HCT116 (cell line): ENCODE measurements around the gene CSHL1. TPM values are rescaled to one million over a fixed set of nuclear protein-coding genes. Genes with fewer than 3 reads are reported as not detected.
"Not testable (repeated sequence)": the region's sequence is repeated elsewhere in the genome, so short reads cannot be mapped to it uniquely, and the experiment has no call there.

Source experiments
- ATAC-seq: fragments of 200-7000 bp; cut with Tn5 transposase; 2 replicates; pipeline ENCODE4 v1.9.1; 2020; ENCODE audit warnings: mild to moderate bottlenecking, moderate library complexity
- BruUV-seq: library from RNA; stranded (reverse); fragments of 400-500 nt; replicated peaks from 2 replicates; lab custom pipeline; 2021; lab: Mats Ljungman, UMichigan
- CTCF ChIA-PET: fragments of 300-600 bp; sonication (Branson Sonifier 250); formaldehyde crosslinking; loops from one replicate; lab custom pipeline; 2021; ENCODE audit warnings: antibody characterized with exemption; lab: Charles Lee
- POLR2A ChIA-PET: fragments of 300-600, 350-600 bp; sonication (Branson Sonifier 250); formaldehyde crosslinking; loops from one replicate; lab custom pipeline; 2021; ENCODE audit warnings: antibody characterized with exemption; lab: Charles Lee
- RAD21 ChIA-PET, 2 experiments: fragments of 300-600 bp; sonication (Branson Sonifier 250); formaldehyde crosslinking; loops; one replicate each; lab custom pipeline; 2023; ENCODE audit warnings: low total read pairs in 2 of 2; ENCODE audit not compliant: uncharacterized antibody in 2 of 2, unreplicated experiment in 2 of 2, low non-redundant PET in 1 of 2; lab: Charles Lee
- DNase-seq: peaks from one replicate; pipeline ENCODE4 v3.0.0-alpha.2; 2010; ENCODE audit warnings: low read depth, low spot score
- H2AFZ ChIP-seq: fragments of 200-600 bp; shearing (Covaris generic), sonication (generic); 2 replicates; pipeline ENCODE4 v1.6.1; 2017; ENCODE audit warnings: low read depth, mixed run types, mixed read lengths, antibody characterized with exemption, low read length; ENCODE audit not compliant: poor library complexity, severe bottlenecking
- H3K27ac ChIP-seq: 2 replicates; pipeline ENCODE4 v1.5.1; 2012; ENCODE audit warnings: low read depth, low read length
- H3K27me3 ChIP-seq: fragments of 200-600 bp; sonication (generic); 2 replicates; pipeline ENCODE4 v1.6.1; 2016; ENCODE audit warnings: mixed run types, low read length, mixed read lengths; ENCODE audit not compliant: insufficient read depth
- H3K36me3 ChIP-seq, 2 experiments: fragments of 200-500 bp in 1 of 2; fragments of 200-600 bp in 1 of 2; sonication (Bioruptor generic) in 1 of 2; sonication (generic) in 1 of 2; 2 replicates each; pipeline versions ENCODE4 v1.5.1 to v1.6.1; 2014 to 2016; ENCODE audit warnings: low read length in 2 of 2, inconsistent platforms in 1 of 2, mixed read lengths in 1 of 2, mixed run types in 1 of 2; ENCODE audit not compliant: insufficient read depth in 2 of 2, control insufficient read depth in 1 of 2
- H3K4me1 ChIP-seq, 2 experiments: fragments of 200-600 bp in 1 of 2; sonication (generic) in 1 of 2; 2 replicates each; pipeline versions ENCODE4 v1.5.1 to v1.6.1; 2012 to 2017; ENCODE audit warnings: low read length in 2 of 2, inconsistent platforms in 1 of 2, mild to moderate bottlenecking in 1 of 2, mixed read lengths in 1 of 2, mixed run types in 1 of 2, moderate library complexity in 1 of 2; ENCODE audit not compliant: insufficient read depth in 2 of 2, control insufficient read depth in 1 of 2
- H3K4me2 ChIP-seq: fragments of 200-600 bp; sonication (generic); 2 replicates; pipeline ENCODE4 v1.6.1; 2017; ENCODE audit warnings: mixed run types, low read length, mixed read lengths
- H3K4me3 ChIP-seq, 2 experiments: fragments of 200-600 bp in 1 of 2; sonication (generic) in 1 of 2; replicated peaks in 1 of 2; 2 replicates each; pipeline ENCODE4 v1.5.1; 2011 to 2016; ENCODE audit warnings: low read length in 2 of 2, control low read depth in 1 of 2, low read depth in 1 of 2, mild to moderate bottlenecking in 1 of 2, mixed read lengths in 1 of 2, mixed run types in 1 of 2
- H3K79me2 ChIP-seq: fragments of 200-600 bp; sonication (generic); 2 replicates; pipeline ENCODE4 v1.6.1; 2017; ENCODE audit warnings: mild to moderate bottlenecking, mixed run types, low read length, moderate library complexity, mixed read lengths; ENCODE audit not compliant: insufficient read depth
- H3K9ac ChIP-seq: fragments of 200-600 bp; sonication (generic); 2 replicates; pipeline ENCODE4 v1.6.1; 2016; ENCODE audit warnings: low read length, mixed read lengths
- H3K9me2 ChIP-seq: fragments of 200-600 bp; sonication (generic), shearing (Covaris generic); 2 replicates; pipeline ENCODE4 v1.6.1; 2017; ENCODE audit warnings: mixed run types, mild to moderate bottlenecking, moderate library complexity; ENCODE audit not compliant: insufficient read depth
- H3K9me3 ChIP-seq, 2 experiments: fragments of 200-500 bp in 1 of 2; fragments of 200-600 bp in 1 of 2; sonication (Bioruptor generic) in 1 of 2; sonication (generic) in 1 of 2; 2 replicates each; pipeline ENCODE4 v1.6.1; 2014 to 2017; ENCODE audit warnings: low read length in 2 of 2, mixed read lengths in 2 of 2, inconsistent platforms in 1 of 2, low read depth in 1 of 2, mild to moderate bottlenecking in 1 of 2, mixed run types in 1 of 2, moderate library complexity in 1 of 2; ENCODE audit not compliant: control insufficient read depth in 1 of 2, insufficient read depth in 1 of 2
- H4K20me1 ChIP-seq: fragments of 200-600 bp; sonication (generic), shearing (Covaris generic); 2 replicates; pipeline ENCODE4 v1.6.1; 2017; ENCODE audit warnings: mixed run types, mild to moderate bottlenecking, moderate library complexity; ENCODE audit not compliant: insufficient read depth
- intact Hi-C: fragments of 100-400 bp; cut with micrococcal nuclease; formaldehyde crosslinking; loops from 2 replicates; pipeline ENCODE4 v1.10.0; 2022
- total RNA-seq: library from RNA; stranded (reverse); gene quantifications from one replicate; pipeline ENCODE4 v1.2.1, GENCODE V29; 2021; ENCODE audit not compliant: unreplicated experiment

Gene CSHL1
- total RNA-seq, 1 experiment from 2014 or later: not detected

DNA sequence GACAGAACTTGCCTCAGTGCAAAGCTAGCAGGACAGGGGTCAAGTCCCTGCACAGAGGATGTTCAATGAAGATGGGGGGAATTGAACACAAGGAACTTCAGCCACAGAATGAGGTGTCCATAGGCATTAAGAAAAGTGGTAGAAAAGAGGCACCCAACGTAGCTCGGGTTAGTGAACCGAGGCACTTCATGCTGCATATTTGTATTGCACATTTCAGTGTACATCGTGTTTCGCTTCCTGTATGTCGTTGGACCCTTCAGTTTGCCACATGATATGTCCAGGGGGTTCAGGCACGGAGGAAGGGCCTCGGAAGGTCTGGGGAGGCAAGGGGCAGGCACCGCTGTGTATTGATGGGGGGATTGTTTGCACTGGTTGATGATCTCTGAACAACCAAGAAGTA is 32.6 kb downstream of the CSHL1 start:
- RAD21 ChIA-PET, H3K4me1 ChIP-seq, H3K36me3 ChIP-seq, H3K4me2 ChIP-seq, intact Hi-C loops, BruUV-seq, H3K9me3 ChIP-seq, H3K9me2 ChIP-seq, H2AFZ ChIP-seq, H3K9ac ChIP-seq, H3K4me3 ChIP-seq, H4K20me1 ChIP-seq, H3K27me3 ChIP-seq, DNase-seq, POLR2A ChIA-PET, H3K79me2 ChIP-seq, H3K27ac ChIP-seq, ATAC-seq: not testable (repeated sequence)
- CTCF ChIA-PET: interaction anchor here (1.6 to 2.3 kb wide), 2 partner anchors 11 to 13 kb away, joined by 6 to 9 read pairs; no protein-coding TSS in a partner anchor

- intact Hi-C loops, H3K9me3 ChIP-seq, BruUV-seq, H3K36me3 ChIP-seq, H3K27ac ChIP-seq, H4K20me1 ChIP-seq, H3K4me1 ChIP-seq, H3K4me2 ChIP-seq, H3K79me2 ChIP-seq, H2AFZ ChIP-seq, DNase-seq, H3K9me2 ChIP-seq, H3K27me3 ChIP-seq, H3K9ac ChIP-seq, ATAC-seq, POLR2A ChIA-PET, RAD21 ChIA-PET, H3K4me3 ChIP-seq: not testable (repeated sequence)
- CTCF ChIA-PET: interaction anchor here (0.8 kb wide), 1 partner anchor 259 kb away, joined by 4 read pairs; no protein-coding TSS in a partner anchor
Measured at GRCh38 chr17:63874693-63875092, 36.4 kb downstream of the CSHL1 start.

DNA sequence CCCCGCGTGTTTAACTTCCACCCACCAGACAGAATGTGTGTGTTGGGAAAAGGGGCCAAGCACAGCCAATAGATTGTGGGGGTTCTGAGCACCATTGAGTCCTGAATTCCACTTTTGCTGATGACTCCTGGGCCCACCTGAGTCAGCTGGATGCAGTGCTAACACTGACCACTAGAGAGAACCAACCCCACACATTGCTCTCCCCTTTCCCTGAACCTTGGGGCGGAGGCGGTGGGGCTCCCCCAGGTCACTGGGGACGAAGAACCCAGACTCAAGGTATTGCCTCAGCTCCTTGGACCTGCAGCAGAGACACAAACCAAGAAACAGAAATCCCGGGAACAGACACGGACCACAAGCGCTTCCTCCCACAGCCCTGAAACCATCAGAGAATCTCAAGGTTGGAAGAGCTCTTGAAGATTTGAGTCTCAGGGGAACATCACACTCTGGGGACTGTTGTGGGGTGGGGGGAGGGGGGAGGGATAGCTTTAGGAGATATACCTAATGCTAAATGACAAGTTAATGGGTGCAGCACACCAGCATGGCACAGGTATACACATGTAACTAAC is 36.9 kb downstream of the CSHL1 start:
- H3K9ac ChIP-seq, H3K4me2 ChIP-seq, H3K4me3 ChIP-seq, POLR2A ChIA-PET, H3K27ac ChIP-seq, H3K9me3 ChIP-seq, BruUV-seq, intact Hi-C loops, H3K9me2 ChIP-seq, H3K27me3 ChIP-seq, H4K20me1 ChIP-seq, RAD21 ChIA-PET, H3K4me1 ChIP-seq, H2AFZ ChIP-seq, H3K79me2 ChIP-seq, H3K36me3 ChIP-seq, DNase-seq: not testable (repeated sequence)
- peak; percentile 79 for ATAC-seq
- CTCF ChIA-PET: interaction anchor here (0.8 kb wide), 1 partner anchor 259 kb away, joined by 4 read pairs; no protein-coding TSS in a partner anchor

- CTCF ChIA-PET, H3K4me1 ChIP-seq, H3K4me3 ChIP-seq, BruUV-seq, POLR2A ChIA-PET, RAD21 ChIA-PET, H3K9ac ChIP-seq, H3K4me2 ChIP-seq, ATAC-seq, H3K36me3 ChIP-seq, intact Hi-C loops, H2AFZ ChIP-seq, H4K20me1 ChIP-seq, H3K9me2 ChIP-seq, H3K79me2 ChIP-seq, DNase-seq, H3K27ac ChIP-seq, H3K27me3 ChIP-seq, H3K9me3 ChIP-seq: not testable (repeated sequence)
Measured at GRCh38 chr17:63873577-63873976, 37.5 kb downstream of the CSHL1 start, which contains the start of gene CSH2. CSH2 (minus strand) TSS chr17:63873677; CDS start chr17:63873614, 63 bp downstream.
